NT2/D1 (cell line): Measurements from ENCODE around the gene CFAP119.
"Not testable (repeated sequence)": the region's sequence is repeated elsewhere in the genome, so short reads cannot be mapped to it uniquely, and the experiment has no call there.

Experiments
- SUZ12 ChIP-seq: IDR thresholded peaks from 2 replicates; pipeline ENCODE4 v1.6.1; 2011; ENCODE audit not compliant: insufficient read length, insufficient read depth; ENCODE audit errors: extremely low read depth
- YY1 ChIP-seq: IDR thresholded peaks from 2 replicates; pipeline ENCODE4 v1.6.1; 2011; ENCODE audit not compliant: insufficient read length, insufficient read depth
- ZNF274 ChIP-seq: IDR thresholded peaks from 2 replicates; pipeline ENCODE4 v1.6.1; 2011; ENCODE audit warnings: mild to moderate bottlenecking, low read depth, low read length

DNA sequence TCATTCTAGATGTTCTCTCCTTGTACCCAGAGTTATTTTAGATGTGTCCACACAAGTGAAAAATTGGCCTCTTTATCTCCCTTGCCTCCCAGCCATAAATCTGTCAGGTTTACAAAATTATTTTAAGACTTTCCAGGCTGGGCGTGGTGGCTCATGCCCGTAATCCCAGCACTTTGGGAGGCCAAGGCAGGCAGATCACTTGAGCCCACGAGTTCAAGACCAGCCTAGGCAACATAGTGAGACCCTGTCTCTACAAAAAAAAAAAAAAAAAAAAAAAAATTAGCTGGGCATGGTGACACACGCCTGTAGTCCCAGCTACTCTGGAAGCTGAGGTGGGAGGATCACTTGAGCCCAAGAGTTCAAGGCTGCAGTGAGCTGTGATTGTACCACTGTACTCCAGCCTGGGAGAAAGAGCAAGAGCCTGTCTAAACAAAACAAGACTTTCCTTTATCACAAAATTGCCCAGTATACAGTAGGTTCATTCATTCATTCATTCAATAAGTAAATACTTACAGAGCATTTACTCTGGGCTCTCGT, 47.1 kb upstream of the CFAP119 start:
- TF ChIP-seq ZNF274, YY1, SUZ12: not testable (repeated sequence)
